ENCODE results near the gene PGA4.
"Not testable (repeated sequence)": the region's sequence is repeated elsewhere in the genome, so short reads cannot be mapped to it uniquely, and the experiment has no call there.

DNA sequence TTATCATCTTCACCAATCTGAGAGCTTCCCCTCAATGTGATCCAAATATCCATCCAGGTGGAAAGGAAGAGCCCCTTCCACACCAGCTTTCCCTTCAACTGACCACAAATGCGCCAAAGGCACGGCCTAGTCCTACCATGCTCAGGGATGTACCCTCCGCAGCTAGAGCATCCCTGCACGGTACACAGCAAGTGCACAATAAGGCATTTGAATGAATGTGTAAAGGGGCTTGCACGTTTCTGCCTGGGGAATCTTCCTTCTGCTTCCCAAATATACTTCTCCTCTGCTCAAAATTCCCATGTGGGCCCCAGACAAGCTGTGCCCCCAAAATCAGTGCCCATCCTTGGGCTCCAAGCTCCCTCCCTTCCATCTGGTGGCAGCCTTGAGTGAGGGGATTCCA is 3.1 kb upstream of the PGA4 start:
- TF ChIP-seq, protein P1, sequence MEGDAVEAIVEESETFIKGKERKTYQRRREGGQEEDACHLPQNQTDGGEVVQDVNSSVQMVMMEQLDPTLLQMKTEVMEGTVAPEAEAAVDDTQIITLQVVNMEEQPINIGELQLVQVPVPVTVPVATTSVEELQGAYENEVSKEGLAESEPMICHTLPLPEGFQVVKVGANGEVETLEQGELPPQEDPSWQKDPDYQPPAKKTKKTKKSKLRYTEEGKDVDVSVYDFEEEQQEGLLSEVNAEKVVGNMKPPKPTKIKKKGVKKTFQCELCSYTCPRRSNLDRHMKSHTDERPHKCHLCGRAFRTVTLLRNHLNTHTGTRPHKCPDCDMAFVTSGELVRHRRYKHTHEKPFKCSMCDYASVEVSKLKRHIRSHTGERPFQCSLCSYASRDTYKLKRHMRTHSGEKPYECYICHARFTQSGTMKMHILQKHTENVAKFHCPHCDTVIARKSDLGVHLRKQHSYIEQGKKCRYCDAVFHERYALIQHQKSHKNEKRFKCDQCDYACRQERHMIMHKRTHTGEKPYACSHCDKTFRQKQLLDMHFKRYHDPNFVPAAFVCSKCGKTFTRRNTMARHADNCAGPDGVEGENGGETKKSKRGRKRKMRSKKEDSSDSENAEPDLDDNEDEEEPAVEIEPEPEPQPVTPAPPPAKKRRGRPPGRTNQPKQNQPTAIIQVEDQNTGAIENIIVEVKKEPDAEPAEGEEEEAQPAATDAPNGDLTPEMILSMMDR (IDR thresholded peaks at IDR 0.05): not testable (repeated sequence)
- TF ChIP-seq POLR2A (IDR thresholded peaks at IDR 0.05): not testable (repeated sequence)
